A673 (cell line): ENCODE measurements around the gene UGT1A4. TPM values are rescaled to one million over a fixed set of nuclear protein-coding genes. Genes with fewer than 3 reads are reported as not detected.
"Not testable (repeated sequence)": the region's sequence is repeated elsewhere in the genome, so short reads cannot be mapped to it uniquely, and the experiment has no call there.

ENCODE experiments used
- BruUV-seq: library from RNA; stranded (reverse); fragments of 400-500 nt; replicated peaks from 2 replicates; lab custom pipeline; 2021; lab: Mats Ljungman, UMichigan
- CTCF ChIA-PET: fragments of 300-600 bp; sonication (Branson Sonifier 250); formaldehyde crosslinking; loops from one replicate; lab custom pipeline; 2022; ENCODE audit warnings: antibody characterized with exemption; lab: Charles Lee
- POLR2A ChIA-PET: fragments of 300-600 bp; sonication (Branson Sonifier 250); formaldehyde crosslinking; loops from one replicate; lab custom pipeline; 2022; ENCODE audit warnings: antibody characterized with exemption; ENCODE audit not compliant: low non-redundant PET; lab: Charles Lee
- DNase-seq: peaks from one replicate; pipeline ENCODE4 v3.0.0-alpha.2; 2015; ENCODE audit warnings: low spot score
- H3K27ac ChIP-seq: fragments of 200-600 bp; sonication (generic); 2 replicates; pipeline ENCODE4 v1.5.1; 2016; ENCODE audit warnings: mixed run types, low read depth, mild to moderate bottlenecking, mixed read lengths, antibody characterized with exemption, low read length; ENCODE audit not compliant: poor library complexity, severe bottlenecking
- H3K27me3 ChIP-seq: fragments of 200-600 bp; sonication (generic); replicated peaks from 2 replicates; pipeline ENCODE4 v1.6.1; 2017; ENCODE audit warnings: mixed run types, low read depth, mild to moderate bottlenecking, mixed read lengths, antibody characterized with exemption, low read length; ENCODE audit not compliant: insufficient read depth, poor library complexity
- H3K36me3 ChIP-seq: fragments of 200-600 bp; sonication (generic); 2 replicates; pipeline ENCODE4 v1.6.1; 2016; ENCODE audit warnings: mixed run types, mild to moderate bottlenecking, mixed read lengths, antibody characterized with exemption, low read length; ENCODE audit not compliant: insufficient read depth, poor library complexity, severe bottlenecking
- H3K4me1 ChIP-seq: fragments of 200-600 bp; sonication (generic); 2 replicates; pipeline ENCODE4 v1.6.1; 2017; ENCODE audit warnings: mixed run types, mild to moderate bottlenecking, mixed read lengths, antibody characterized with exemption, low read length; ENCODE audit not compliant: insufficient read depth, poor library complexity, severe bottlenecking
- H3K4me3 ChIP-seq: fragments of 200-600 bp; sonication (generic); 2 replicates; pipeline ENCODE4 v1.5.1; 2016; ENCODE audit warnings: low read depth, mixed run types, mild to moderate bottlenecking, mixed read lengths, low read length; ENCODE audit not compliant: poor library complexity, severe bottlenecking
- H3K9me3 ChIP-seq: fragments of 200-600 bp; sonication (generic); 2 replicates; pipeline ENCODE4 v1.6.1; 2016; ENCODE audit warnings: mixed run types, low read depth, mild to moderate bottlenecking, mixed read lengths, antibody characterized with exemption, low read length; ENCODE audit not compliant: poor library complexity, severe bottlenecking
- EZH2 ChIP-seq: fragments of 200-600 bp; sonication (generic); IDR thresholded peaks from 2 replicates; pipeline ENCODE4 v1.6.1; 2017; ENCODE audit warnings: borderline replicate concordance, low read depth, mild to moderate bottlenecking, mixed read lengths, antibody characterized with exemption, low read length; ENCODE audit not compliant: poor library complexity, severe bottlenecking
- intact Hi-C: fragments of 100-400 bp; cut with micrococcal nuclease; formaldehyde crosslinking; loops from one replicate; pipeline ENCODE4 v1.10.0; 2022; ENCODE audit not compliant: unreplicated experiment
- total RNA-seq: library from RNA; stranded (reverse); gene quantifications from 2 replicates; pipeline ENCODE4 v1.2.3, GENCODE V29; 2021
- TF ChIP-seq, protein P1 (sequence below): fragments of 300-800, 200-600 bp; sonication (generic); conservative IDR thresholded peaks from 2 replicates; pipeline ENCODE4 v1.5.1; 2017; ENCODE audit warnings: low read depth, mild to moderate bottlenecking, antibody characterized with exemption, low read length, moderate library complexity, mixed read lengths

Gene UGT1A4
- total RNA-seq, 1 experiment from 2014 or later = 0.11 TPM

DNA sequence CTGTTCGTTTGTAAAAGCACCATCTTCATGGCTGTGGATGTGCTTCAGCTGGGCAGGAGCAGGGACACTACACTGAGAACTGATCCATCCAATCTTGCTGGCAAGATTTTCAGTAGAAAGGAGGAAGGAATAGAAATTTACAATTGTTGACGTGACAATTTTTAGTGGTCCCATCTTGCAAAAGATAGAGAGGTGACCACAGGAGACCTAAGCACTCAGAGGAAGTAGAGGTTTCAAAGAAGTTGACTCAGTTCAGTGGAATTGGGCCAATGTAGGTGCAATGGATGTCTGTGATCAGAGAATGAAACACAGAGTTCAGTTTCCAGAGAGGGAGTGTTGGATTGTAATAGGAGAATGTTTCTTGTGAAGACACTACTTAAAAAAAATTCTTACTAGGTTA, 4.4 kb upstream of the UGT1A4 start:
- Histone ChIP-seq H3K4me3 (no peak overlapping the region), H3K36me3 (no peaks in the 10 kb centered on the region), H3K27me3 (no peaks in the 10 kb centered on the region), H3K27ac (no peak overlapping the region), H3K4me1 (peaks cover 5% of the 10 kb centered on the region), H3K9me3 (no peaks in the 10 kb centered on the region)
- intact Hi-C loops = no loop called here
- POLR2A ChIA-PET = no interaction called here
- no peak for TF ChIP-seq EZH2
- TF ChIP-seq, protein P1, sequence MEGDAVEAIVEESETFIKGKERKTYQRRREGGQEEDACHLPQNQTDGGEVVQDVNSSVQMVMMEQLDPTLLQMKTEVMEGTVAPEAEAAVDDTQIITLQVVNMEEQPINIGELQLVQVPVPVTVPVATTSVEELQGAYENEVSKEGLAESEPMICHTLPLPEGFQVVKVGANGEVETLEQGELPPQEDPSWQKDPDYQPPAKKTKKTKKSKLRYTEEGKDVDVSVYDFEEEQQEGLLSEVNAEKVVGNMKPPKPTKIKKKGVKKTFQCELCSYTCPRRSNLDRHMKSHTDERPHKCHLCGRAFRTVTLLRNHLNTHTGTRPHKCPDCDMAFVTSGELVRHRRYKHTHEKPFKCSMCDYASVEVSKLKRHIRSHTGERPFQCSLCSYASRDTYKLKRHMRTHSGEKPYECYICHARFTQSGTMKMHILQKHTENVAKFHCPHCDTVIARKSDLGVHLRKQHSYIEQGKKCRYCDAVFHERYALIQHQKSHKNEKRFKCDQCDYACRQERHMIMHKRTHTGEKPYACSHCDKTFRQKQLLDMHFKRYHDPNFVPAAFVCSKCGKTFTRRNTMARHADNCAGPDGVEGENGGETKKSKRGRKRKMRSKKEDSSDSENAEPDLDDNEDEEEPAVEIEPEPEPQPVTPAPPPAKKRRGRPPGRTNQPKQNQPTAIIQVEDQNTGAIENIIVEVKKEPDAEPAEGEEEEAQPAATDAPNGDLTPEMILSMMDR = no peak
- DNase-seq = no peak
- no TSS peak for BruUV-seq
- CTCF ChIA-PET = no interaction called here

DNA sequence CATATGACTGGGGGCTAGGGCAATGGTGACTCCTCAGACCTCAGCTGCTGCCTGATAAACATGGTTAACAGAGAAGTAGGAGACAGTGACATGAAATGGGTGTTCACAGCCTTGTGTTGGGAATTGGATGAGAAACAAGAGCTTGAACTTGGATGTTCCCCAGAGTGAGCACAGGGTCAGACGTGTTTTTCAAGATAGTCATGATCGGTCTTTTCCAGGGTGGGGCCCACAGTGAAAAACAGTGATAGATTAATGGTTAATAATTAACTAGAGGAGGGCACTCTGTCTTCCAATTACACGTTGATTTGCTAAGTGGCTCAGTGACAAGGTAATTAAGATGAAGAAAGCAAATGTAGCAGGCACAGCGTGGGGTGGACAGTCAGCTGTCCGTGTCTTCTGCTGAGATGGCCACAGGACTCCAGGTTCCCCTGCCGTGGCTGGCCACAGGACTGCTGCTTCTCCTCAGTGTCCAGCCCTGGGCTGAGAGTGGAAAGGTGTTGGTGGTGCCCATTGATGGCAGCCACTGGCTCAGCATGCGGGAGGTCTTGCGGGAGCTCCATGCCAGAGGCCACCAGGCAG, 10.3 kb downstream of the UGT1A4 start, which contains the start of gene UGT1A3:
UGT1A3 (plus strand) TSS at position 320 of the 579 bp plus-strand sequence; CDS start at position 405, 85 bp downstream.
- no peak for DNase-seq
- no peaks in the 10 kb centered on the region for H3K4me1 ChIP-seq
- H3K9me3 ChIP-seq = no peaks in the 10 kb centered on the region
- no peaks in the 10 kb centered on the region for H3K36me3 ChIP-seq
- no peak within 1 kb of the TSS for H3K27ac ChIP-seq
- intact Hi-C loops = no loop called here
- H3K27me3 ChIP-seq = no peaks in the 10 kb centered on the region
- H3K4me3 ChIP-seq = no peak within 1 kb of the TSS
- BruUV-seq = no TSS peak
- CTCF ChIA-PET = no interaction called here
- POLR2A ChIA-PET = no interaction called here
- no peak for TF ChIP-seq EZH2
- TF ChIP-seq, protein P1 = no peak

DNA sequence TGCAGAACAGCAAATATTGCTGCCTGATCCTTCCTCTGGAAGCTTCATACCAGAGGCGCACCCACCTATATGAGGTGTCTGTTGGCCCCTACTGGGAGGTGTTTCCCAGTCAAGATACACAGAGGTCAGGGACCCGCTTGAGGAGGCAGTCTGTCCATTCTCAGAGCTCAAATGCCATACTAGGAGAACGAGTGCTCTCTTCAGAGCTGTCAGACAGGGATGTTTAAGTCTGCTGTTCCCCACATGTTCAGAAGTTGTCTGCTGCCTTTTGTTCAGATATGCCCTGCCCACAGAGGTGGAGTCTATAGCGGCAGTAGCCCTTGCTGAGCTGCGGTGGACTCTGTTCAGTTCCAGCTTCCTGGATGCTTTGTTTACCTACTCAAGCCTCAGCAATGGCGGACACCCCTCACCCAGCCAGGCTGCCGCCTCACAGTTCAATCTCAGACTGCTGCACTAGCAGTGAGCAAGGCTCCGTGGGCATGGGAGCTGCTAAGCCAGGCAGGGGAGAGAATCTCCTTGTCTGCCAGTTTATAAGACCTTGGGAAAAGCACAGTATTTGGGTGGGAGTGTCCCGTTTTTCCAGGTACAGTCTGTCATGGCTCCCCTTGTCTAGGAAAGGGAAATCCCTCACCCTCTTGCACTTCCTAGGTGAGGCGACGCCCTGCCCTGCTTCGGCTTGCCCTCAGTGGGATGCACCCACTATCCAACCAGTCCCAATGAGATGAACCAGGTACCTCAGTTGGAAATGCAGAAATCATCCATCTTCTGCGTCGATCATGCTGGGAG, 18.5 kb downstream of the UGT1A4 start:
- BruUV-seq, POLR2A ChIA-PET, CTCF ChIA-PET, H3K27ac ChIP-seq, H3K27me3 ChIP-seq, H3K4me3 ChIP-seq, H3K4me1 ChIP-seq, H3K36me3 ChIP-seq, DNase-seq, H3K9me3 ChIP-seq, intact Hi-C loops: not testable (repeated sequence)
